K562 (cell line): Measurements from ENCODE around the gene CSTPP1.

Experiments used
- CCNT2 ChIP-seq: IDR thresholded peaks from 2 replicates; pipeline ENCODE4 v1.6.1; 2011; ENCODE audit warnings: borderline replicate concordance, low read depth, mild to moderate bottlenecking, moderate library complexity, mixed read lengths, low read length; ENCODE audit not compliant: insufficient read length; ENCODE audit errors: extremely low read depth
- DIDO1 ChIP-seq: fragments of 450-650 bp; IDR thresholded peaks from 2 replicates; pipeline ENCODE4 v1.6.1; 2016; ENCODE audit warnings: low read depth, missing biosample characterization, missing genetic modification characterization
- KDM1A ChIP-seq, 2 experiments: fragments of 450-650 bp; IDR thresholded peaks; 2 replicates each; pipeline ENCODE4 v1.6.1; 2016; ENCODE audit warnings: mild to moderate bottlenecking in 2 of 2
- POLR2A ChIP-seq: fragments of 450-650 bp; conservative IDR thresholded peaks from 2 replicates; pipeline ENCODE4 v1.6.1; 2016
- TAF1 ChIP-seq: IDR thresholded peaks from 2 replicates; pipeline ENCODE4 v1.6.1; 2011; ENCODE audit warnings: mild to moderate bottlenecking, low read length, moderate library complexity; ENCODE audit not compliant: insufficient read depth, control insufficient read depth, severe bottlenecking; ENCODE audit errors: extremely low read depth
- ZNF197 ChIP-seq: fragments of 200-800 bp; sonication (Bioruptor generic); IDR thresholded peaks from 2 replicates; pipeline ENCODE4 v1.6.1; 2016; ENCODE audit warnings: low read depth, missing genetic modification characterization, missing compliant biosample characterization
- ZSCAN29 ChIP-seq: fragments of 450-650 bp; IDR thresholded peaks from 2 replicates; pipeline ENCODE4 v1.6.1; 2017

- no peak for TF ChIP-seq POLR2A
- no peak for TF ChIP-seq CCNT2
- no peak for TF ChIP-seq DIDO1 (tag)
- TF ChIP-seq TAF1, result no peak
- no peak for TF ChIP-seq KDM1A (IDR thresholded peaks at IDR 0.05)
- no peak for TF ChIP-seq ZNF197 (CRISPR knock-in tag)
- no peak for TF ChIP-seq ZSCAN29
Observed at GRCh38 chr11:47052576-47052975, 116.0 kb downstream of the CSTPP1 start.
